Fibroblast of skin of left quadriceps (primary cell): Measurements from ENCODE around the gene LIN7A.

ENCODE experiments used
- DNase-seq, 2 experiments: peaks; one replicate each; pipeline ENCODE4 v3.0.0-alpha.2; 2013; ENCODE audit warnings: low read depth in 2 of 2

Gene LIN7A

DNA sequence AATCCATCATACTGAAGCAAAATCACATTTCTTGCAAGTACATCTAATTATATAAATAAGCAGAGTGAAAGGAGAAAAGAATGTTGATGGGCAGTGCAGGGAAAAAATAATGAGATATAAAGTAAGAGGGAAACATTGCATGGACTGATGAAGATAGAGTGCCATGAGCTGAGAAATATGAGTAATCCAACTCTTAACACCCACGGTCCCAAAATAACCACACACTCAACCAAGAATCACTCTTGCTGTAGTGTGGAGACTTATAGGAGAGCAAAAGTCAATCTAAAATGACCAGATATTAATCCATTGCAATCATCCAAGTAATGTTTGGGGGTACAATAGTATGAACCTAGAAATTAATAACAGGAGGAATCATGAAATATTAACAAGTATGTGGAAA, 180.9 kb downstream of the LIN7A start:
- DNase-seq, result no peak

DNA sequence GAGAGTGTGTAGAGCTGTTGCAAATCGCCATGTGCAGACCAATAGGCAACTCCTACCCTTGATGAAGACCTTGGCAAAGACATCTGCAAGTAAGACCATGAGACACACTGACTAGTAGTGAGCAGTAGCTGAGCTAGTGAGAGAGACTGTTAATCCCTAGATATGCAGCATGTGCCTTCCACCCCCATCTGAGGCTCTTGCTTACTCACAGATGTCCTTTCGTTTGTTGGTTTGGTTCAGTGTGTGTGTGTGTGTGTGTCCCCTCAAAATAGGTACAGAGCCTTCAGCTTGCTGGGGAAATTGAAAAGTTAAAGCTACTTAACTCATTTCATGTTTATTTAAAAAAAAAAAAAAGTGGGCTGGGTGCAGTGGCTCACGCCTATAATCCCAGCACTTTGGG, 183.5 kb downstream of the LIN7A start:
- no peak for DNase-seq

- no peak for DNase-seq
Measured at GRCh38 chr12:80752464-80752863, 185.3 kb downstream of the LIN7A start.

- no peak for DNase-seq
Measured at GRCh38 chr12:80749456-80749855, 188.3 kb downstream of the LIN7A start.

- no peak for DNase-seq
Measured at GRCh38 chr12:80747800-80748199, 189.9 kb downstream of the LIN7A start.

- DNase-seq, result no peak
Measured at GRCh38 chr12:80745851-80746505, 191.8 kb downstream of the LIN7A start.
